ENCODE measurements around the gene FAM114A2. TPM values are rescaled to one million over a fixed set of nuclear protein-coding genes. Genes with fewer than 3 reads are reported as not detected.

FAM114A2 gene
- total RNA-seq, 2 donors from 2014 or later: 18.0 to 19.7 TPM

DNA sequence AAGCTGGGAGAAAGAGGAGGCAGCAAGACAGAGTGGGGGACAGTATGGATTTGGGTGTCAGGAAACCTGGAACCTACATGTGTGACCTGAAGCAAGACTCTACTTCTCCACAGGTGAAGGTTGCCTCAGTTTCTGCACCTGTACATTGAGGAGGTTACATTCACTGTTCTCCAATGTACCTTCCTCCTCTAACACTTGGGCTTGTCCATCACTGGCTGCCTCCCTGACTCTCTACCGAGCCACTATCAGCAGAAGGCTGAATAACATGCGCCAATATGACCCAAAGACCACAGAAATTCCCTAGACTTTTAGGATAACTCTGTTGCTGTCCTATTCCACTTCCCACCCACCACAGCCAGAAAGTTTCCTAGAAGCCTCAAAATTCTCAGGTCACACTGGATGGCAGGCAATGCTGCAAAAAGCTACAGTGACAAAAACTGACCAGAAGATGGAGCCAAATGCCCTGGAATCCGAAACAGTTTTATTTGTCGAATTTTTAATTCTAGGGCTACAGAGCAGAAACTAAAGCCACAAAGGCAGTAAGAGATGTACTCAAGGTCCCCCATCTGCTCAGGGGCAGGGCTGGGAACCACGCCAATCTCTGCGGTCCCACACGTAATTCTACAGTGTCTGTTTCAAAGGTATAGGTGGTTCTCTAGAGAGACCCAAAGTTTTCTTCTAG, 64.4 kb downstream of the FAM114A2 start:
- DNase-seq: peak; percentile 77
- Histone ChIP-seq H3K9ac (ENCODE audit: extremely low read depth, low read length, poor library complexity, severe bottlenecking) (no peak overlapping the region), H3K4me1 (ENCODE audit: control insufficient read depth, insufficient read depth, low read length) (peaks cover 15% of the 10 kb centered on the region), H3K27ac (ENCODE audit: low read depth, low read length) (no peak overlapping the region), H3K4me3 (ENCODE audit: low read length) (no peak overlapping the region), H3K9me3 (ENCODE audit: control insufficient read depth, low read length) (no peaks in the 10 kb centered on the region), H3K36me3 (ENCODE audit: control insufficient read depth, insufficient read depth, low read length) (no peaks in the 10 kb centered on the region), H3K27me3 (ENCODE audit: control insufficient read depth, insufficient read depth, low read length, poor library complexity, severe bottlenecking) (no peaks in the 10 kb centered on the region)
- peaks cover 8% of the 10 kb centered on the region for H3K27me3 Mint-ChIP-seq (ENCODE audit: insufficient read depth)
- TF ChIP-seq, protein P1, sequence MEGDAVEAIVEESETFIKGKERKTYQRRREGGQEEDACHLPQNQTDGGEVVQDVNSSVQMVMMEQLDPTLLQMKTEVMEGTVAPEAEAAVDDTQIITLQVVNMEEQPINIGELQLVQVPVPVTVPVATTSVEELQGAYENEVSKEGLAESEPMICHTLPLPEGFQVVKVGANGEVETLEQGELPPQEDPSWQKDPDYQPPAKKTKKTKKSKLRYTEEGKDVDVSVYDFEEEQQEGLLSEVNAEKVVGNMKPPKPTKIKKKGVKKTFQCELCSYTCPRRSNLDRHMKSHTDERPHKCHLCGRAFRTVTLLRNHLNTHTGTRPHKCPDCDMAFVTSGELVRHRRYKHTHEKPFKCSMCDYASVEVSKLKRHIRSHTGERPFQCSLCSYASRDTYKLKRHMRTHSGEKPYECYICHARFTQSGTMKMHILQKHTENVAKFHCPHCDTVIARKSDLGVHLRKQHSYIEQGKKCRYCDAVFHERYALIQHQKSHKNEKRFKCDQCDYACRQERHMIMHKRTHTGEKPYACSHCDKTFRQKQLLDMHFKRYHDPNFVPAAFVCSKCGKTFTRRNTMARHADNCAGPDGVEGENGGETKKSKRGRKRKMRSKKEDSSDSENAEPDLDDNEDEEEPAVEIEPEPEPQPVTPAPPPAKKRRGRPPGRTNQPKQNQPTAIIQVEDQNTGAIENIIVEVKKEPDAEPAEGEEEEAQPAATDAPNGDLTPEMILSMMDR (conservative IDR thresholded peaks at IDR 0.05): peak; percentile 88
- no peaks in the 10 kb centered on the region for H3K36me3 Mint-ChIP-seq (ENCODE audit: low read depth)
- 33 to 37% methylated on average over 6 to 7 of the region's 7 CpGs for WGBS, 2 experiments (ENCODE audit: insufficient coverage in 1 of 2, insufficient read length in 1 of 2)
- H3K4me1 Mint-ChIP-seq: peaks cover 21% of the 10 kb centered on the region
- H3K9me3 Mint-ChIP-seq: no peaks in the 10 kb centered on the region
- no peak overlapping the region for H3K4me3 Mint-ChIP-seq
- no peak overlapping the region for H3K27ac Mint-ChIP-seq

DNA sequence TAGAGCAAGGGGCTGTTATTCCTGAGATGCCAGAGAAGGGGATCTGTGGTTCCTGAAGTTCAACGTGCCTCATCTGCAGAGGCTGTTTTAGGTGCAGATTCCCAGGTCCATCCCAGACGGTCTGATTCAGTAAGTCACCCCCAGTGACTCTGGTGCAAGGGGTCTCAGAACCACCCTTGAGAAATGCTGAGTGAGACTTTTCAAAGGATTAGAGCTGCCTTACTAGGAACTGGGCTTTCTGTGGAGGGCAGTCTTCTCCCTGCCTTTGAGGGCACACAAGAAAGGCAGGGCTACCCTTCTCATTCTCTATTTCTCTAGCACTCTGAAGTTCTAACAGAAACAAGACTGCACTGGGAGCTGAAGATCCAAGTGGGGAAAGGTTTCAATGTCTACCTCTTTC, 66.5 kb downstream of the FAM114A2 start:
- Histone ChIP-seq H3K4me1 (ENCODE audit: control insufficient read depth, insufficient read depth, low read length) (peaks cover 29% of the 10 kb centered on the region), H3K9me3 (ENCODE audit: control insufficient read depth, low read length) (no peaks in the 10 kb centered on the region), H3K27me3 (ENCODE audit: control insufficient read depth, insufficient read depth, low read length, poor library complexity, severe bottlenecking) (no peaks in the 10 kb centered on the region), H3K9ac (ENCODE audit: extremely low read depth, low read length, poor library complexity, severe bottlenecking) (no peak overlapping the region), H3K27ac (ENCODE audit: low read depth, low read length) (no peak overlapping the region), H3K4me3 (ENCODE audit: low read length) (no peak overlapping the region), H3K36me3 (ENCODE audit: control insufficient read depth, insufficient read depth, low read length) (no peaks in the 10 kb centered on the region)
- Mint-ChIP-seq H3K27ac (no peak overlapping the region), H3K9me3 (no peaks in the 10 kb centered on the region), H3K4me1 (peaks cover 36% of the 10 kb centered on the region), H3K27me3 (ENCODE audit: insufficient read depth) (peaks cover 8% of the 10 kb centered on the region), H3K4me3 (no peak overlapping the region), H3K36me3 (ENCODE audit: low read depth) (no peaks in the 10 kb centered on the region)
- TF ChIP-seq, protein P1 (conservative IDR thresholded peaks at IDR 0.05): no peak
- WGBS, 2 experiments (ENCODE audit: insufficient coverage in 1 of 2, insufficient read length in 1 of 2): 84 to 94% methylated on average over 2 of the region's 2 CpGs
- no peak for DNase-seq

DNA sequence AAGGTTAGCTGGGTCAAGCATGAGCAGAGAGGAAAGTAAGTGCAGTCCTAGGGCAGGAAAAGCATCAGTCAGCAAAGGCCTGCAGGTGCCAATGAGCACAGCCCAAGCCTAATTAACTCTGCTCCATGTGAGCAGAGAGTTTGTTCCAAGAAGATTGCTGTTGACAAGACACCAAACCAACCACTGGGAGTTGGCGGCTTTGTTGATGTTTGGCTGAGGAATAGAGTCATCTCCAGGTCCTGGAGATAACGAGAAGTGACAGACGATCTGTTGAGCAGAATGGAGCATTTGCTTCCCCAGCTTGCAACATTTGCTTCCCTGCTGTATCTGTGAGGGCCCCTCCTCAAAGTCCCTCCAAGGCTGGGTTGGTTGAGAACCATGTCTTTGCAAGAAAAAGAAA, 68.2 kb downstream of the FAM114A2 start:
- no peaks in the 10 kb centered on the region for H3K9me3 Mint-ChIP-seq
- Histone ChIP-seq H3K4me3 (ENCODE audit: low read length) (no peak overlapping the region), H3K9ac (ENCODE audit: extremely low read depth, low read length, poor library complexity, severe bottlenecking) (no peak overlapping the region), H3K9me3 (ENCODE audit: control insufficient read depth, low read length) (no peaks in the 10 kb centered on the region), H3K27ac (ENCODE audit: low read depth, low read length) (no peak overlapping the region), H3K36me3 (ENCODE audit: control insufficient read depth, insufficient read depth, low read length) (no peaks in the 10 kb centered on the region), H3K27me3 (ENCODE audit: control insufficient read depth, insufficient read depth, low read length, poor library complexity, severe bottlenecking) (no peaks in the 10 kb centered on the region), H3K4me1 (ENCODE audit: control insufficient read depth, insufficient read depth, low read length) (peaks cover 27% of the 10 kb centered on the region)
- TF ChIP-seq, protein P1 (conservative IDR thresholded peaks at IDR 0.05): no peak
- peak overlapping the region; percentile 65 for H3K27ac Mint-ChIP-seq
- H3K4me1 Mint-ChIP-seq: peaks cover 36% of the 10 kb centered on the region
- 70 to 78% methylated on average over 3 of the region's 3 CpGs for WGBS, 2 experiments (ENCODE audit: insufficient coverage in 1 of 2, insufficient read length in 1 of 2)
- H3K4me3 Mint-ChIP-seq: no peak overlapping the region
- peaks cover 4% of the 10 kb centered on the region for H3K27me3 Mint-ChIP-seq (ENCODE audit: insufficient read depth)
- H3K36me3 Mint-ChIP-seq (ENCODE audit: low read depth): no peaks in the 10 kb centered on the region
- DNase-seq: peak; percentile 74

Data from endodermal cell (in vitro differentiated cells).